GM12875 (cell line): ENCODE data around the gene TBC1D9.

Experiments
- H3K4me3 ChIP-seq: one replicate; pipeline ENCODE4 v1.5.1; 2011; ENCODE audit warnings: low read depth, low read length, control low read depth
- CTCF ChIP-seq: IDR thresholded peaks from 2 replicates; pipeline ENCODE4 v1.5.1; 2011; ENCODE audit warnings: low read depth, mild to moderate bottlenecking, control low read depth, inconsistent platforms, low read length, moderate library complexity, borderline replicate concordance; ENCODE audit not compliant: insufficient read depth

The TBC1D9 gene

GRCh38 chr4:140644470-140645185, 111.6 kb downstream of the TBC1D9 start:
- TF ChIP-seq CTCF, result no peak
- no peak overlapping the region for H3K4me3 ChIP-seq

GRCh38 chr4:140643571-140644055, 112.6 kb downstream of the TBC1D9 start:
- TF ChIP-seq CTCF, result no peak
- H3K4me3 ChIP-seq, result no peak overlapping the region

GRCh38 chr4:140642674-140643437, 113.3 kb downstream of the TBC1D9 start:
- TF ChIP-seq CTCF, result no peak
- no peak overlapping the region for H3K4me3 ChIP-seq

- H3K4me3 ChIP-seq, result no peak overlapping the region
- TF ChIP-seq CTCF, result no peak
Measured at GRCh38 chr4:140641789-140642439, 114.3 kb downstream of the TBC1D9 start.

DNA sequence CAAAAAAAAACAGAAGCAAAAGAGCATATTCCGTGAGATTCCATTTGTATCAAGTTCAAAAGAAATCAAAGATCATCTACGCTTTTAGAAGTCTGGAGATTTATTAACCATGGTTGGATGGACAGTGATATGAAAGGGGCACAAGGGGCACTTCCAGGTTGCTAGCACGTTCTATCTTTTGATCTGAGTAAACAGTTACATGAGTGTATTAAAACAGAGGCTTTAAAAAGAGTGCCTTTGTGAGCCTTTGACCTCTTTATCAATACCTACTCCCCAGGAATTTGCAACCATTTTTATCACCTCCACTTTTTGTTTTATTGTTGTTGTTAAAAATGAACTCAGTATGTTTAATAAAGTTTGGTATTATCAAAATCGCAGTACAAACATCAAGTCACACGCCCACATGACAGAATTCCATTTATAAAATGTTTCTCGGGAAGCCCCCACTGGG, 115.1 kb downstream of the TBC1D9 start:
- no peak overlapping the region for H3K4me3 ChIP-seq
- TF ChIP-seq CTCF, result no peak

- no peak for TF ChIP-seq CTCF
Measured at GRCh38 chr4:140640150-140640748, 115.9 kb downstream of the TBC1D9 start.

More at GRCh38 chr4:140640150-140640748, 115.9 kb downstream of the TBC1D9 start:
- H3K4me3 ChIP-seq, result no peak overlapping the region
